Mucosa of rectum (tissue), 2 donors: ENCODE measurements around the gene KRT6C.

Experiments used
- H3K27ac ChIP-seq, 2 donors: one replicate each; pipeline ENCODE4 v1.7.0; 2013; ENCODE audit warnings: inconsistent platforms in 2 of 2, low read depth in 2 of 2, low read length in 2 of 2
- H3K27me3 ChIP-seq, 2 donors: one replicate each; pipeline ENCODE4 v1.7.0; 2013; ENCODE audit warnings: low read length in 2 of 2; ENCODE audit not compliant: control insufficient read depth in 2 of 2, insufficient read depth in 2 of 2
- H3K36me3 ChIP-seq, 2 donors: one replicate each; pipeline ENCODE4 v1.7.0; 2013; ENCODE audit warnings: low read length in 2 of 2; ENCODE audit not compliant: control insufficient read depth in 2 of 2, insufficient read depth in 2 of 2
- H3K4me1 ChIP-seq, 2 donors: one replicate each; pipeline ENCODE4 v1.7.0; 2013; ENCODE audit warnings: low read length in 2 of 2, mild to moderate bottlenecking in 1 of 2; ENCODE audit not compliant: control insufficient read depth in 2 of 2, insufficient read depth in 2 of 2
- H3K4me3 ChIP-seq, 2 donors: one replicate each; pipeline ENCODE4 v1.7.0; 2013; ENCODE audit warnings: low read length in 2 of 2
- H3K9ac ChIP-seq, 2 donors: one replicate each; pipeline ENCODE4 v1.7.0; 2013; ENCODE audit warnings: low read length in 2 of 2, low read depth in 1 of 2, mild to moderate bottlenecking in 1 of 2
- H3K9me3 ChIP-seq, 2 donors: one replicate each; pipeline ENCODE4 v1.7.0; 2013; ENCODE audit warnings: low read length in 2 of 2; ENCODE audit not compliant: control insufficient read depth in 2 of 2
- donor health status: healthy.
- donor health status: Normal muscosa, but diverticular disease.

The KRT6C gene

GRCh38 chr12:52436828-52437474 is 36.7 kb downstream of the KRT6C start:
- peaks cover 0 to 9% of the 10 kb centered on the region in 2 donors for H3K27me3 ChIP-seq
- H3K9ac ChIP-seq = no peak overlapping the region
- H3K27ac ChIP-seq = no peak overlapping the region
- H3K4me1 ChIP-seq = peaks cover 7 to 18% of the 10 kb centered on the region in 2 donors
- H3K36me3 ChIP-seq = no peaks in the 10 kb centered on the region
- H3K4me3 ChIP-seq = no peak overlapping the region
- H3K9me3 ChIP-seq = no peaks in the 10 kb centered on the region

- H3K9ac ChIP-seq = no peak overlapping the region
- no peaks in the 10 kb centered on the region for H3K9me3 ChIP-seq
- H3K36me3 ChIP-seq = no peaks in the 10 kb centered on the region
- peaks cover 0 to 13% of the 10 kb centered on the region in 2 donors for H3K27me3 ChIP-seq
- no peak overlapping the region for H3K27ac ChIP-seq
- H3K4me1 ChIP-seq = peaks cover 7 to 18% of the 10 kb centered on the region in 2 donors
- no peak overlapping the region for H3K4me3 ChIP-seq
These were observed 37.4 kb downstream of the KRT6C start for GRCh38 chr12:52436000-52436827.

- Histone ChIP-seq H3K4me1 (peaks cover 7 to 18% of the 10 kb centered on the region in 2 donors), H3K9ac (no peak overlapping the region), H3K27ac (no peak overlapping the region), H3K27me3 (peaks cover 0 to 17% of the 10 kb centered on the region in 2 donors), H3K36me3 (no peaks in the 10 kb centered on the region), H3K9me3 (no peaks in the 10 kb centered on the region), H3K4me3 (no peak overlapping the region)
These were observed 38.0 kb downstream of the KRT6C start for GRCh38 chr12:52435659-52435999.

- H3K36me3 ChIP-seq = no peaks in the 10 kb centered on the region
- H3K9me3 ChIP-seq = no peaks in the 10 kb centered on the region
- peaks cover 7 to 18% of the 10 kb centered on the region in 2 donors for H3K4me1 ChIP-seq
- H3K4me3 ChIP-seq = no peak overlapping the region
- H3K27me3 ChIP-seq = peaks cover 0 to 18% of the 10 kb centered on the region in 2 donors
- H3K27ac ChIP-seq = no peak overlapping the region
- no peak overlapping the region for H3K9ac ChIP-seq
These were observed 38.7 kb downstream of the KRT6C start for GRCh38 chr12:52434760-52435530.

GRCh38 chr12:52434081-52434733 is 39.4 kb downstream of the KRT6C start, which contains the start of gene KRT75:
Gene KRT75 (minus strand): TSS chr12:52434371. CDS start chr12:52434304, 67 bp downstream.
- Histone ChIP-seq H3K27ac (no peak within 1 kb of the TSS), H3K27me3 (peaks cover 0 to 18% of the 10 kb centered on the region in 2 donors)

GRCh38 chr12:52433501-52434080 is 40.0 kb downstream of the KRT6C start:
- H3K27ac ChIP-seq = no peak overlapping the region
- no peaks in the 10 kb centered on the region for H3K9me3 ChIP-seq
- peaks cover 0 to 18% of the 10 kb centered on the region in 2 donors for H3K27me3 ChIP-seq

More at GRCh38 chr12:52434081-52434733, 39.4 kb downstream of the KRT6C start, which contains the start of gene KRT75:
- Histone ChIP-seq H3K4me1 (peaks cover 7 to 18% of the 10 kb centered on the region in 2 donors), H3K9ac (no peak within 1 kb of the TSS), H3K36me3 (no peaks in the 10 kb centered on the region), H3K9me3 (no peaks in the 10 kb centered on the region), H3K4me3 (no peak within 1 kb of the TSS)

GRCh38 chr12:52432559-52433207 is 40.9 kb downstream of the KRT6C start:
- H3K9me3 ChIP-seq = no peaks in the 10 kb centered on the region
- H3K9ac ChIP-seq = no peak overlapping the region
- H3K4me1 ChIP-seq = peaks cover 7 to 14% of the 10 kb centered on the region in 2 donors
- no peak overlapping the region for H3K4me3 ChIP-seq
- H3K36me3 ChIP-seq = no peaks in the 10 kb centered on the region
- H3K27ac ChIP-seq = no peak overlapping the region
- peaks cover 0 to 18% of the 10 kb centered on the region in 2 donors for H3K27me3 ChIP-seq

More at GRCh38 chr12:52433501-52434080, 40.0 kb downstream of the KRT6C start:
- Histone ChIP-seq H3K4me1 (peaks cover 7 to 17% of the 10 kb centered on the region in 2 donors), H3K9ac (no peak overlapping the region), H3K4me3 (no peak overlapping the region), H3K36me3 (no peaks in the 10 kb centered on the region)

- Histone ChIP-seq H3K4me1 (no peaks in the 10 kb centered on the region), H3K36me3 (no peaks in the 10 kb centered on the region)
These were observed 45.5 kb downstream of the KRT6C start for GRCh38 chr12:52428121-52428520.

GRCh38 chr12:52427083-52427482 is 46.5 kb downstream of the KRT6C start:
- Histone ChIP-seq H3K9ac (no peak overlapping the region), H3K27ac (no peak overlapping the region), H3K4me3 (no peak overlapping the region), H3K4me1 (no peaks in the 10 kb centered on the region), H3K9me3 (no peaks in the 10 kb centered on the region), H3K36me3 (no peaks in the 10 kb centered on the region), H3K27me3 (peaks cover 0 to 9% of the 10 kb centered on the region in 2 donors)

More at GRCh38 chr12:52428121-52428520, 45.5 kb downstream of the KRT6C start:
- Histone ChIP-seq H3K4me3 (no peak overlapping the region), H3K9ac (no peak overlapping the region), H3K9me3 (no peaks in the 10 kb centered on the region), H3K27ac (no peak overlapping the region), H3K27me3 (peaks cover 0 to 18% of the 10 kb centered on the region in 2 donors)
